Neural progenitor cell (in vitro differentiated cells): Measurements from ENCODE around the gene PERM1.

Experiments
- CTCF ChIP-seq: fragments of 200-600 bp; sonication (generic); IDR thresholded peaks from 2 replicates; pipeline ENCODE4 v1.5.1; 2017; ENCODE audit warnings: antibody characterized with exemption, mild to moderate bottlenecking
- EZH2 ChIP-seq: fragments of 200-600 bp; sonication (generic); IDR thresholded peaks from 2 replicates; pipeline ENCODE4 v1.6.1; 2017; ENCODE audit warnings: antibody characterized with exemption, mild to moderate bottlenecking, moderate library complexity

- TF ChIP-seq CTCF: no peak
- no peak for TF ChIP-seq EZH2
Measured at GRCh38 chr1:937521-937920, 44.4 kb downstream of the PERM1 start.
